Testis (tissue), 3 donors: ENCODE results near the gene QPCT. TPM values are rescaled to one million over a fixed set of nuclear protein-coding genes. Genes with fewer than 3 reads are reported as not detected.

Experiments
- DNase-seq: peaks from one replicate; pipeline ENCODE4 v3.0.0-alpha.2; 2019
- H3K27ac ChIP-seq, 2 donors: fragments of 200-600 bp; sonication (generic); one replicate each; pipeline ENCODE4 v1.5.1; 2019
- H3K27me3 ChIP-seq: fragments of 200-600 bp; sonication (generic); one replicate; pipeline ENCODE4 v1.5.1; 2019
- H3K36me3 ChIP-seq: fragments of 200-600 bp; sonication (generic); one replicate; pipeline ENCODE4 v1.5.1; 2017; ENCODE audit warnings: low read depth; ENCODE audit errors: missing control alignments
- H3K4me1 ChIP-seq: fragments of 200-600 bp; sonication (generic); one replicate; pipeline ENCODE4 v1.5.1; 2019
- H3K4me3 ChIP-seq, 2 donors: fragments of 200-600 bp; sonication (generic); one replicate each; pipeline ENCODE4 v1.5.1; 2017 to 2019
- H3K9me3 ChIP-seq: fragments of 200-600 bp; sonication (generic); one replicate; pipeline ENCODE4 v1.5.1; 2017
- POLR2A ChIP-seq: fragments of 450-650 bp; IDR thresholded peaks from one replicate; pipeline ENCODE4 v1.6.1; 2017; ENCODE audit warnings: antibody characterized with exemption, mild to moderate bottlenecking, moderate library complexity
- WGBS, 2 donors: methylation state at CpG; one replicate each; pipeline ENCODE4 v1.1.5; 2018; 5-methylcytosine and 5-hydroxymethylcytosine counted together
- intact Hi-C: fragments of 100-400 bp; cut with DNase I; formaldehyde crosslinking; loops from one replicate; pipeline ENCODE4 v1.15.1; 2023; ENCODE audit warnings: low total_unique reads
- polyA plus RNA-seq: library from polyadenylated mRNA; stranded (reverse); fragments of 350-450 nt; fragmentation: Illumina TruSeq; extraction: RNeasy Lipid Tissue Mini Kit (QIAGEN cat#74804); gene quantifications from one replicate; pipeline ENCODE4 v1.2.3, GENCODE V29; 2014; ENCODE audit warnings: low read depth, low replicate concordance; ENCODE audit not compliant: insufficient read depth
- total RNA-seq, 2 donors: library from RNA; depleted of rRNA; stranded (reverse); fragments of >200 nt; gene quantifications; one replicate each; pipeline ENCODE4 v1.2.3, GENCODE V29; 2016
- TF ChIP-seq, protein P1 (sequence below), 3 experiments: fragments of 450-650 bp in 2 of 3; fragments of 200-600 bp in 1 of 3; sonication (generic) in 1 of 3; IDR thresholded peaks; one replicate each; pipeline ENCODE4 v1.5.1; 2016 to 2019; ENCODE audit warnings: antibody characterized with exemption in 3 of 3, mild to moderate bottlenecking in 2 of 3, moderate library complexity in 1 of 3

The QPCT gene
- total and polyA plus RNA-seq, 3 donors from 2014 or later: 2.9 to 5.6 (median 3.2) TPM

DNA sequence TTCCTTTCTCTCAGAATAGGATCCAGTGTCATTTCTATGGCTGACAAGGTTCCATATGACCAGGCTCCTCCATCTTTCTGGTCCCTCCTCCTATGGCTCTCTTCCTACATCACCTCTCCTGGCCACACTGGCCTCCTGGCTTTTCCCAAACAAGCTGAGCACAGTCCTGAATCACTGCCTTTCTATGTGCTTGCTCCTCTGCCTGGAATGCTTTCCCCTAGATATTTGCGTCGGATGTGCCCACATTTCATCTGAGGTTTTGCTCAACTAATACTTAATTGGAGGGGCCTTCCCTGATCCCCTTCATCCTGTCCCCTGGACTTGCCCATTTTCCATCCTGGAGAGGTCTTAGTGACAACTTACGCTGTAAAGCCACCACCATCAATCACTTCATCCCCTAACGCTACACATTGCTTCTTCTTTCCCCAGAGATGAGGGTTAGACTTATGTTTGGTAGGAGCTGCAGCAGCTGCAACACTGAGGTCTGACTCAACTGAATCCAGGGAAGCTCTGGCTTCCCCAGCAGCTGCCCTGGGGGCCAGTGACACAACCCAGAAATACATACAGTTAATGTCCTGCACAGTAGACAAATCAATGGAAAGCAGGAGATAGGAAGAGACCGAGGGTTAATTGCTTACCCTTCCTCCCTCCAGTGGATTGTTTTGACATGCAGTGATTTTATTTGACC is 42.9 kb downstream of the QPCT start:
- no peak for DNase-seq
- H3K4me3 ChIP-seq: no peak overlapping the region
- no peak for TF ChIP-seq POLR2A
- TF ChIP-seq, protein P1, sequence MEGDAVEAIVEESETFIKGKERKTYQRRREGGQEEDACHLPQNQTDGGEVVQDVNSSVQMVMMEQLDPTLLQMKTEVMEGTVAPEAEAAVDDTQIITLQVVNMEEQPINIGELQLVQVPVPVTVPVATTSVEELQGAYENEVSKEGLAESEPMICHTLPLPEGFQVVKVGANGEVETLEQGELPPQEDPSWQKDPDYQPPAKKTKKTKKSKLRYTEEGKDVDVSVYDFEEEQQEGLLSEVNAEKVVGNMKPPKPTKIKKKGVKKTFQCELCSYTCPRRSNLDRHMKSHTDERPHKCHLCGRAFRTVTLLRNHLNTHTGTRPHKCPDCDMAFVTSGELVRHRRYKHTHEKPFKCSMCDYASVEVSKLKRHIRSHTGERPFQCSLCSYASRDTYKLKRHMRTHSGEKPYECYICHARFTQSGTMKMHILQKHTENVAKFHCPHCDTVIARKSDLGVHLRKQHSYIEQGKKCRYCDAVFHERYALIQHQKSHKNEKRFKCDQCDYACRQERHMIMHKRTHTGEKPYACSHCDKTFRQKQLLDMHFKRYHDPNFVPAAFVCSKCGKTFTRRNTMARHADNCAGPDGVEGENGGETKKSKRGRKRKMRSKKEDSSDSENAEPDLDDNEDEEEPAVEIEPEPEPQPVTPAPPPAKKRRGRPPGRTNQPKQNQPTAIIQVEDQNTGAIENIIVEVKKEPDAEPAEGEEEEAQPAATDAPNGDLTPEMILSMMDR (IDR thresholded peaks at IDR 0.05): no peak
- intact Hi-C loops: no loop called here
- H3K27ac ChIP-seq: no peak overlapping the region
- H3K9me3 ChIP-seq: no peaks in the 10 kb centered on the region
- H3K27me3 ChIP-seq: no peaks in the 10 kb centered on the region
- no peaks in the 10 kb centered on the region for H3K36me3 ChIP-seq
- H3K4me1 ChIP-seq: no peaks in the 10 kb centered on the region
- 95 to 98% methylated on average over 5 of the region's 5 CpGs for WGBS, 2 donors

DNA sequence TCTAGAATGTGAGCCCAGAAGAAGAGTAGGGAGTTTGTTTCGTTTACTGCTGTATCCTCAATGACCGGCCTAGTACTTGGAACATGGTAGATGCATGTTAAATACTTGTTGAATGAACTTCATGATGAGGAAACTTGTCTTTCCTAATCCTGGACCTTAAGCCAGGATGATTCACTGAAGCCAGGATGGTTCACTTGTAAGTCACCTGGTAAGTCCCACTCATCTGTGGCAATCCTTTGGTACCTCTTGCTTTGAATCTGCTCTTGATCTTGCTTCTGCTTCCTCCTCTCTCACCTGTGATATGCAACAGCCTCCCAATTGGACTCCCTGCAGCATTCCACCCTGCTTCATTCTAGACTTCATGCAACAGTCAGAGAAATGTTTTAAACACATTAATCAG is 43.6 kb downstream of the QPCT start:
- intact Hi-C loops: no loop called here
- 71 to 80% methylated on average over 2 of the region's 2 CpGs for WGBS, 2 donors
- Histone ChIP-seq H3K4me1 (no peaks in the 10 kb centered on the region), H3K36me3 (no peaks in the 10 kb centered on the region), H3K4me3 (no peak overlapping the region), H3K9me3 (no peaks in the 10 kb centered on the region), H3K27ac (no peak overlapping the region), H3K27me3 (no peaks in the 10 kb centered on the region)
- TF ChIP-seq, protein P1 (IDR thresholded peaks at IDR 0.05): no peak
- TF ChIP-seq POLR2A: no peak
- DNase-seq: no peak

DNA sequence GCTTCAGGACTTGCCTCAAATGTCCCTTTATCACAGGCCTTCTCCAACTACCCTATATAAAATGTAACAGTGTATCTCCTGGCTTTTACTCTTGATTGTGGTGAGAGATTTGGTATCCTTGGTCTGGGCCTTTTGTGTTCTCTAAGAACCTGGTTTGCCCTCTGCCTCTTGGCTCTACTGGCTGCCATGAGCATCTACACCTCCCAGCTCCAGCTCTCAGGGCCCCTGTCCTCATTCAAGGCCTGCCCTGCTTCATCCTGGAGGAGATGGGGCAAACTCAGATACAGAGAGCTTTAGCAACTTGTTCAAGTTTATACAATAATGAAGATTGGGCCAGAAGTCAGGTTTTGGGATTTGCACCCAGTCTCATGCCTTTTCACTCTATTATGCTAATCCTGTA is 45.0 kb downstream of the QPCT start:
- H3K4me3 ChIP-seq: no peak overlapping the region
- H3K27me3 ChIP-seq: no peaks in the 10 kb centered on the region
- DNase-seq: no peak
- no peaks in the 10 kb centered on the region for H3K9me3 ChIP-seq
- intact Hi-C loops: no loop called here
- no peaks in the 10 kb centered on the region for H3K4me1 ChIP-seq
- no peaks in the 10 kb centered on the region for H3K36me3 ChIP-seq
- H3K27ac ChIP-seq: no peak overlapping the region
- TF ChIP-seq, protein P1 (IDR thresholded peaks at IDR 0.05): no peak
- no peak for TF ChIP-seq POLR2A

DNA sequence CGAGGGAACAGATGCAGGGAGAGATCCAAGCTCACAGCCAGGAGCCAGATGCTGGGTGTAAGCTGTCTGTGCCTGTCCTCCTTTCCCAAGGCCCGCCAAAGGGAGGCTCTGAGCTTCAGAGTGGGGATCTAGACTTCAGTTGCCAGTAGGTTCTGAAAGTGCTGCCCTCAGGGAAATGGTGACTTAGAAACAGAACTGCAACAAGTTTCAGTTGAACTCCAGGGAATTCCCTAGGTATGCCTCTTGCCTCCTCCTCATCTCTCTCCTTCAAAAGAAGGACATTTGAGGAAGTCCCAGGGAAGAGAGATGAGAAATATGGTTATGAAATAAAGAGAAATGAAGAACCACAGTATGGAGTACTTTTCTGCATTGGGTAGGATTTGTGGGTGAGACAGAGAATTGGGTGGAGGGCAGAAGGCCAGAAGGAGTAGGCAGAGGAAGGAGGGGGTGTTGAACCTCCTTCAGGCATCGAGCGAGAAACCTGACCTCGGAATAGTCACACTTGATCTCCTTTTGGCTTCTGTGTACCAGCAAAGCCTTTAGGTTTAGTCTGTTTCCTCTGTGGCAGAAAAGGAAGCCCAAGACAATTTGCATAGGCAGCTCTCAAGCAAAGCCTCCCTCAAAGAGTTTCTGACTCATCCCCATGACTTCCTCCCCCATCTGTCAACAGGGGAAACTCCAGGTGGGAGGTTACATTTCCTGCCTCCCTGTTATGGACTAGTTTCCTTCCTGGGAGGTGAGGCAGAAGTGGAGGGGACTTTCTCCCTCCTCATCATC is 45.7 kb downstream of the QPCT start:
- no peak overlapping the region for H3K4me3 ChIP-seq
- no peaks in the 10 kb centered on the region for H3K36me3 ChIP-seq
- WGBS, 2 donors: 59 to 78% methylated on average over 5 of the region's 5 CpGs
- DNase-seq: no peak
- no peaks in the 10 kb centered on the region for H3K27me3 ChIP-seq
- H3K27ac ChIP-seq: no peak overlapping the region
- H3K9me3 ChIP-seq: no peaks in the 10 kb centered on the region
- TF ChIP-seq POLR2A: no peak
- TF ChIP-seq, protein P1 (IDR thresholded peaks at IDR 0.05): no peak
- intact Hi-C loops: no loop called here
- no peaks in the 10 kb centered on the region for H3K4me1 ChIP-seq
